ENCODE data around the gene ABHD10. TPM values are rescaled to one million over a fixed set of nuclear protein-coding genes. Genes with fewer than 3 reads are reported as not detected.

ABHD10 gene
- 23.3 TPM for polyA plus RNA-seq (ENCODE audit: insufficient read length)

GRCh38 chr3:111978583-111979433 is at the start of gene ABHD10:
Gene ABHD10, plus strand, starts transcription at chr3:111979026. Its CDS starts 36 bp downstream, at chr3:111979062.
- peak; percentile 99 for DNase-seq

- DNase-seq, result no peak
Measured at GRCh38 chr3:111929484-111929883, 49.3 kb upstream of the ABHD10 start.

GRCh38 chr3:111932946-111933345 is 45.9 kb upstream of the ABHD10 start:
- DNase-seq, result no peak

- no peak for DNase-seq
Measured at GRCh38 chr3:111936191-111936841, 42.5 kb upstream of the ABHD10 start.

GRCh38 chr3:111936967-111937366 is 41.9 kb upstream of the ABHD10 start:
- DNase-seq, result no peak

- DNase-seq, result no peak
Measured at GRCh38 chr3:111937871-111938270, 41.0 kb upstream of the ABHD10 start.

GRCh38 chr3:111939873-111940272 is 39.0 kb upstream of the ABHD10 start:
- no peak for DNase-seq

- no peak for DNase-seq
Measured at GRCh38 chr3:111943533-111943932, 35.3 kb upstream of the ABHD10 start.

GRCh38 chr3:111944372-111944771 is 34.5 kb upstream of the ABHD10 start:
- DNase-seq, result no peak

GRCh38 chr3:111947231-111947630 is 31.6 kb upstream of the ABHD10 start:
- no peak for DNase-seq

GRCh38 chr3:111948786-111949185 is 30.0 kb upstream of the ABHD10 start:
- no peak for DNase-seq

GRCh38 chr3:111949712-111950111 is 29.1 kb upstream of the ABHD10 start:
- no peak for DNase-seq

- DNase-seq, result no peak
Measured at GRCh38 chr3:111951032-111951431, 27.8 kb upstream of the ABHD10 start.

GRCh38 chr3:111952086-111952485 is 26.7 kb upstream of the ABHD10 start:
- DNase-seq, result no peak

- DNase-seq, result no peak
Measured at GRCh38 chr3:111952866-111953450, 25.9 kb upstream of the ABHD10 start.

- no peak for DNase-seq
Measured at GRCh38 chr3:111954228-111954990, 24.4 kb upstream of the ABHD10 start.

- DNase-seq, result no peak
Measured at GRCh38 chr3:111955876-111956275, 22.9 kb upstream of the ABHD10 start.

GRCh38 chr3:111956449-111956848 is 22.4 kb upstream of the ABHD10 start:
- DNase-seq, result no peak

GRCh38 chr3:111956995-111957734 is 21.7 kb upstream of the ABHD10 start:
- no peak for DNase-seq

GRCh38 chr3:111961461-111962164 is 17.2 kb upstream of the ABHD10 start:
- DNase-seq, result no peak

GRCh38 chr3:111963424-111963823 is 15.4 kb upstream of the ABHD10 start:
- no peak for DNase-seq
